H9 (cell line): Measurements from ENCODE around the gene NAP1L1. TPM values are rescaled to one million over a fixed set of nuclear protein-coding genes. Genes with fewer than 3 reads are reported as not detected.

Experiments
- DNase-seq: peaks from one replicate; pipeline ENCODE4 v3.0.0-alpha.2; 2017
- H2AFZ ChIP-seq: one replicate; pipeline ENCODE4 v1.6.1; 2013; ENCODE audit warnings: mild to moderate bottlenecking, low read length, control low read depth, moderate library complexity
- H2AK5ac ChIP-seq: 2 replicates; pipeline ENCODE4 v1.6.1; 2013; ENCODE audit warnings: low read length, control low read depth, mixed read lengths; ENCODE audit not compliant: insufficient read length
- H2BK120ac ChIP-seq: one replicate; pipeline ENCODE4 v1.6.1; 2013; ENCODE audit warnings: low read depth, mild to moderate bottlenecking, low read length, control low read depth, inconsistent platforms; ENCODE audit not compliant: poor library complexity, severe bottlenecking
- H2BK12ac ChIP-seq: 2 replicates; pipeline ENCODE4 v1.6.1; 2013; ENCODE audit warnings: low read length, control low read depth, mixed read lengths, low read depth; ENCODE audit not compliant: insufficient read length
- H2BK15ac ChIP-seq: 2 replicates; pipeline ENCODE4 v1.6.1; 2013; ENCODE audit warnings: low read depth, low read length, control low read depth
- H2BK20ac ChIP-seq: one replicate; pipeline ENCODE4 v1.6.1; 2013; ENCODE audit warnings: low read depth, mild to moderate bottlenecking, low read length, control low read depth, inconsistent platforms; ENCODE audit not compliant: poor library complexity, severe bottlenecking
- H2BK5ac ChIP-seq: 2 replicates; pipeline ENCODE4 v1.6.1; 2013; ENCODE audit warnings: low read length, control low read depth, mixed read lengths; ENCODE audit not compliant: insufficient read length
- H3K14ac ChIP-seq: 2 replicates; pipeline ENCODE4 v1.6.1; 2013; ENCODE audit warnings: low read length, control low read depth; ENCODE audit not compliant: insufficient read depth
- H3K18ac ChIP-seq: 2 replicates; pipeline ENCODE4 v1.6.1; 2013; ENCODE audit warnings: low read depth, mild to moderate bottlenecking, mixed read lengths, low read length, control low read depth; ENCODE audit not compliant: insufficient read length
- H3K23ac ChIP-seq: 2 replicates; pipeline ENCODE4 v1.6.1; 2013; ENCODE audit warnings: low read length, control low read depth, mixed read lengths, low read depth; ENCODE audit not compliant: insufficient read length
- H3K23me2 ChIP-seq: 2 replicates; pipeline ENCODE4 v1.6.1; 2013; ENCODE audit warnings: low read depth, mild to moderate bottlenecking, mixed read lengths, low read length, control low read depth; ENCODE audit not compliant: insufficient read length, poor library complexity, severe bottlenecking
- H3K27ac ChIP-seq: 2 replicates; pipeline ENCODE4 v1.5.1; 2013; ENCODE audit warnings: low read length, control low read depth, mixed read lengths, low read depth; ENCODE audit not compliant: insufficient read length
- H3K27me3 ChIP-seq: 2 replicates; pipeline ENCODE4 v1.6.1; 2013; ENCODE audit warnings: low read length, control low read depth, inconsistent platforms; ENCODE audit not compliant: insufficient read depth
- H3K4ac ChIP-seq: 2 replicates; pipeline ENCODE4 v1.6.1; 2013; ENCODE audit warnings: low read depth, mild to moderate bottlenecking, control low read depth, inconsistent platforms, low read length, moderate library complexity
- H3K4me1 ChIP-seq: 2 replicates; pipeline ENCODE4 v1.6.1; 2013; ENCODE audit warnings: low read length, control low read depth, inconsistent platforms; ENCODE audit not compliant: insufficient read depth
- H3K4me2 ChIP-seq: 2 replicates; pipeline ENCODE4 v1.6.1; 2013; ENCODE audit warnings: low read length, control low read depth, mixed read lengths; ENCODE audit not compliant: insufficient read length, insufficient read depth
- H3K56ac ChIP-seq: 2 replicates; pipeline ENCODE4 v1.6.1; 2013; ENCODE audit warnings: low read depth, mild to moderate bottlenecking, mixed read lengths, low read length, control low read depth; ENCODE audit not compliant: insufficient read length
- H3K79me1 ChIP-seq: 2 replicates; pipeline ENCODE4 v1.6.1; 2013; ENCODE audit warnings: low read depth, mild to moderate bottlenecking, moderate library complexity, low read length, control low read depth, inconsistent platforms; ENCODE audit not compliant: insufficient read depth, poor library complexity, severe bottlenecking
- H3K79me2 ChIP-seq: 2 replicates; pipeline ENCODE4 v1.6.1; 2013; ENCODE audit warnings: low read length, control low read depth, inconsistent platforms; ENCODE audit not compliant: insufficient read depth
- H3K9ac ChIP-seq: 2 replicates; pipeline ENCODE4 v1.6.1; 2013; ENCODE audit warnings: low read length, control low read depth, mixed read lengths; ENCODE audit not compliant: insufficient read length; ENCODE audit errors: extremely low read depth
- H3K9me3 ChIP-seq: one replicate; pipeline ENCODE4 v1.6.1; 2013; ENCODE audit warnings: low read depth, low read length, inconsistent platforms; ENCODE audit not compliant: control insufficient read depth
- H3T11ph ChIP-seq: one replicate; pipeline ENCODE4 v1.6.1; 2013; ENCODE audit warnings: mild to moderate bottlenecking, low read length, control low read depth, inconsistent platforms
- H4K20me1 ChIP-seq: one replicate; pipeline ENCODE4 v1.6.1; 2013; ENCODE audit not compliant: control insufficient read depth, insufficient read length, insufficient read depth
- H4K5ac ChIP-seq: 2 replicates; pipeline ENCODE4 v1.6.1; 2013; ENCODE audit warnings: low read depth, mild to moderate bottlenecking, mixed read lengths, low read length, control low read depth; ENCODE audit not compliant: insufficient read length
- H4K8ac ChIP-seq: replicated peaks from 2 replicates; pipeline ENCODE4 v1.6.1; 2013; ENCODE audit warnings: low read length, control low read depth, mixed read lengths, low read depth; ENCODE audit not compliant: insufficient read length
- H4K91ac ChIP-seq: 2 replicates; pipeline ENCODE4 v1.6.1; 2013; ENCODE audit warnings: low read depth, mild to moderate bottlenecking, moderate library complexity, mixed read lengths, low read length, control low read depth; ENCODE audit not compliant: insufficient read length
- H3K27ac Mint-ChIP-seq, 3 experiments: 2 replicates in 2 of 3; 3 replicates in 1 of 3; pipeline ENCODE4 v1.8.0; 2020 to 2021; ENCODE audit warnings: mixed read lengths in 3 of 3, mild to moderate bottlenecking in 1 of 3, moderate library complexity in 1 of 3
- H3K27me3 Mint-ChIP-seq: 2 replicates; pipeline ENCODE4 v1.8.0; 2021; ENCODE audit warnings: low read depth, mild to moderate bottlenecking, moderate library complexity, mixed read lengths
- H3K36me3 Mint-ChIP-seq, 3 experiments: 2 replicates in 2 of 3; 3 replicates in 1 of 3; pipeline ENCODE4 v1.8.0; 2020 to 2021; ENCODE audit warnings: low read depth in 3 of 3, mixed read lengths in 3 of 3; ENCODE audit not compliant: insufficient read depth in 1 of 3
- H3K4me1 Mint-ChIP-seq, 2 experiments: 2 replicates each; pipeline ENCODE4 v1.8.0; 2020; ENCODE audit warnings: mixed read lengths in 2 of 2
- H3K4me3 Mint-ChIP-seq, 2 experiments: 2 replicates in 1 of 2; 3 replicates in 1 of 2; pipeline ENCODE4 v1.8.0; 2020 to 2021; ENCODE audit warnings: mild to moderate bottlenecking in 2 of 2, mixed read lengths in 2 of 2, moderate library complexity in 1 of 2
- H3K9me3 Mint-ChIP-seq, 2 experiments: 2 replicates in 1 of 2; 3 replicates in 1 of 2; pipeline ENCODE4 v1.8.0; 2020; ENCODE audit warnings: mild to moderate bottlenecking in 2 of 2, mixed read lengths in 2 of 2, moderate library complexity in 1 of 2
- WGBS: extraction: QIAGEN DNeasy Blood & Tissue Kit; methylation state at CpG from one replicate; pipeline ENCODE4 v1.1.7; 2013; ENCODE audit warnings: missing lambda C conversion rate, low lambda C conversion rate, mixed read lengths; ENCODE audit not compliant: insufficient read length; ENCODE audit errors: extremely low coverage; 5-methylcytosine and 5-hydroxymethylcytosine counted together
- total RNA-seq: library from RNA; stranded (reverse); gene quantifications from 2 replicates; pipeline ENCODE4 v1.2.1, GENCODE V29; 2021
- TF ChIP-seq, protein P1 (sequence below): fragments of 200-600 bp; sonication (generic); conservative IDR thresholded peaks from 3 replicates; pipeline ENCODE4 v1.8.0; 2021; ENCODE audit warnings: antibody characterized with exemption, mild to moderate bottlenecking

The NAP1L1 gene
- total RNA-seq, 1 experiment from 2014 or later: 1,012 TPM

DNA sequence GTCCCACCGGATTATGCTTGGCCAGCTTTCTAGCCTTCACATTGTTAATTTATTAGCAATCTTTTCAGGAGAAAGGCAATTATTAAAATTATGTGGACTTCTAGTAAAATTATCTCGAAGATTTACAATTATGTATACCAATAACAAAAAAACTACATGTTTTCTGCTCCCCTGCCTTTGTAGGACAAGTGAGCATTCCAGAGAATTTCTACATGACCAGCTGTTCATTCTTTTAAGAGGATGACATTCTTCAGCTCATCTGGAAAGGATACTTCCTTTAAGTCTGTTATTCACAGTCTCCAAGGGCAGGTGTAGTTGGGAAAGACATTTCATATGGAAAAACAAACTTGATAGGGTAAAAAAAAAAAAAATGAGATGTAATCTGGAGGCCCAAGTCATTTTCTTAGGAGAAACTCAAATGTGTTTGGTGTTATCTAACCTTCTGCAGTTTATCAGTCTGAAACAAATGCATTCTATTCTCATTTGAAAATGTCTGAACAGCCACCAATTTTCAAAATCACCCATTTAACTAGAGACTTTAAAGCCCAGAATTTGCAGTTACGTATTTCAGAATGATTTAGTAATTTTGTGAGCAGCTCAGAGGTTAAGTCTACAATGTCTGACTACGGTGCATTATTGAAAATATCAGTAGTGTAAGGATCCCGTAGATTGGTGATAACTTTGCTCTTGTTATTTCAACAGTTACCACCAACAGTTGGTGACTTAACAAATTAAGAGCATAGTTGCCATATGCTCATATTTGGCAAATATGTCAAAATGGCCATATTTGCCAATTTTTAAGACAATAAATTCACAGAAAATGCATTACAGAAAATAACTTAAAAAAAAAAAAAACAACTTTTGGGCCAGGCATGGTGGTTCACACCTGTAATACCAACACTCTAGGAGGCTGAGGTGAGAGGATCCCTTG is 51.1 kb downstream of the NAP1L1 start:
- H3K36me3 Mint-ChIP-seq: peaks cover 4 to 28% (median 20%) of the 10 kb centered on the region in 3 experiments; a peak in 4 of 7 replicates
- Histone ChIP-seq H4K8ac (no peak overlapping the region), H3K14ac (no peak overlapping the region), H3K27ac (peak overlapping the region; percentile 87), H3K4me2 (peak overlapping the region; percentile 97), H3K23me2 (peaks cover 9% of the 10 kb centered on the region), H3K79me1 (no peaks in the 10 kb centered on the region), H3K79me2 (peaks cover 11% of the 10 kb centered on the region; the same call in 1 of the 2 replicates), H3K4me1 (peaks cover 8% of the 10 kb centered on the region; the same call in 1 of the 2 replicates), H2BK12ac (no peak overlapping the region), H3K9ac (peak overlapping the region; percentile 83), H3K4ac (no peak overlapping the region), H2AFZ (no peak overlapping the region), H3T11ph (no peak overlapping the region), H3K23ac (no peak overlapping the region), H3K18ac (no peak overlapping the region), H4K91ac (no peak overlapping the region), H2BK5ac (peak overlapping the region; percentile 94), H2BK15ac (no peak overlapping the region), H4K5ac (no peak overlapping the region), H3K27me3 (no peaks in the 10 kb centered on the region), H3K56ac (no peak overlapping the region), H2BK120ac (no peak overlapping the region), H2AK5ac (no peak overlapping the region), H2BK20ac (no peak overlapping the region), H3K9me3 (no peaks in the 10 kb centered on the region), H4K20me1 (no peaks in the 10 kb centered on the region)
- WGBS: no CpG with 5 or more reads among the region's 5 CpGs
- peak overlapping the region; percentile 93 to 99 (median 99); a peak in 6 of 7 replicates for H3K27ac Mint-ChIP-seq
- peaks cover 3% of the 10 kb centered on the region for H3K27me3 Mint-ChIP-seq
- no peak for DNase-seq
- peaks cover 38% of the 10 kb centered on the region in 2 experiments for H3K4me1 Mint-ChIP-seq
- H3K4me3 Mint-ChIP-seq: peak overlapping the region; percentile 98 to 99
- TF ChIP-seq, protein P1, sequence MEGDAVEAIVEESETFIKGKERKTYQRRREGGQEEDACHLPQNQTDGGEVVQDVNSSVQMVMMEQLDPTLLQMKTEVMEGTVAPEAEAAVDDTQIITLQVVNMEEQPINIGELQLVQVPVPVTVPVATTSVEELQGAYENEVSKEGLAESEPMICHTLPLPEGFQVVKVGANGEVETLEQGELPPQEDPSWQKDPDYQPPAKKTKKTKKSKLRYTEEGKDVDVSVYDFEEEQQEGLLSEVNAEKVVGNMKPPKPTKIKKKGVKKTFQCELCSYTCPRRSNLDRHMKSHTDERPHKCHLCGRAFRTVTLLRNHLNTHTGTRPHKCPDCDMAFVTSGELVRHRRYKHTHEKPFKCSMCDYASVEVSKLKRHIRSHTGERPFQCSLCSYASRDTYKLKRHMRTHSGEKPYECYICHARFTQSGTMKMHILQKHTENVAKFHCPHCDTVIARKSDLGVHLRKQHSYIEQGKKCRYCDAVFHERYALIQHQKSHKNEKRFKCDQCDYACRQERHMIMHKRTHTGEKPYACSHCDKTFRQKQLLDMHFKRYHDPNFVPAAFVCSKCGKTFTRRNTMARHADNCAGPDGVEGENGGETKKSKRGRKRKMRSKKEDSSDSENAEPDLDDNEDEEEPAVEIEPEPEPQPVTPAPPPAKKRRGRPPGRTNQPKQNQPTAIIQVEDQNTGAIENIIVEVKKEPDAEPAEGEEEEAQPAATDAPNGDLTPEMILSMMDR: no peak
- H3K9me3 Mint-ChIP-seq: no peaks in the 10 kb centered on the region; a peak in 1 of 5 replicates
